ENCODE data around the gene TRAF2.

- TF ChIP-seq CTCF (IDR thresholded peaks at IDR 0.05) (peak; percentile 79 to 94 (median 86)), POLR2A (IDR thresholded peaks at IDR 0.05) (peak in 1 of 3 donors; percentile 17)
These were observed 43.9 kb upstream of the TRAF2 start, which contains the start of gene AJM1 for GRCh38 chr9:136842380-136842948.
